OCI-LY3 (cell line): ENCODE results near the gene CHRDL2.

ENCODE experiments used
- H2AFZ ChIP-seq: fragments of 200-600, 300-600 bp; shearing (Covaris generic); 2 replicates; pipeline ENCODE4 v1.6.0; 2014; ENCODE audit warnings: antibody characterized with exemption, low read depth, low read length
- H3K27ac ChIP-seq: fragments of 200-600, 300-600 bp; sonication (generic); 2 replicates; pipeline ENCODE4 v1.5.1; 2014; ENCODE audit warnings: mild to moderate bottlenecking, low read length, moderate library complexity, mixed read lengths
- H3K27me3 ChIP-seq: fragments of 200-600, 300-600 bp; sonication (generic); 2 replicates; pipeline ENCODE4 v1.6.1; 2014; ENCODE audit warnings: low read depth, low read length, mixed read lengths
- H3K36me3 ChIP-seq: fragments of 200-600, 300-600 bp; sonication (generic); replicated peaks from 2 replicates; pipeline ENCODE3; 2014; ENCODE audit warnings: low read depth, low read length, mixed read lengths
- H3K4me1 ChIP-seq: fragments of 300-600, 200-600 bp; sonication (generic); 2 replicates; pipeline ENCODE4 v1.6.1; 2014; ENCODE audit warnings: low read length, mixed read lengths
- H3K4me2 ChIP-seq: fragments of 200-600, 300-600 bp; sonication (generic); 2 replicates; pipeline ENCODE4 v1.6.1; 2014; ENCODE audit warnings: low read length, mixed read lengths
- H3K4me3 ChIP-seq: fragments of 300-600, 200-600 bp; sonication (generic); 2 replicates; pipeline ENCODE4 v1.5.1; 2014; ENCODE audit warnings: antibody characterized with exemption, mild to moderate bottlenecking, low read length, moderate library complexity
- H3K79me2 ChIP-seq: fragments of 300-600, 200-600 bp; shearing (Covaris generic); 2 replicates; pipeline ENCODE4 v1.6.1; 2014; ENCODE audit warnings: mild to moderate bottlenecking, low read length, mixed read lengths
- H3K9ac ChIP-seq: fragments of 300-600, 200-600 bp; shearing (Covaris generic); 2 replicates; pipeline ENCODE4 v1.6.0; 2014; ENCODE audit warnings: mild to moderate bottlenecking, low read length, moderate library complexity
- H3K9me3 ChIP-seq: fragments of 200-600, 300-600 bp; shearing (Covaris generic); 2 replicates; pipeline ENCODE4 v1.6.1; 2014; ENCODE audit warnings: low read length, mixed read lengths; ENCODE audit not compliant: insufficient read depth
- H4K20me1 ChIP-seq: fragments of 200-600, 300-600 bp; sonication (generic); 2 replicates; pipeline ENCODE4 v1.6.1; 2016; ENCODE audit warnings: low read length, mixed read lengths; ENCODE audit not compliant: insufficient read depth
- EZH2phosphoT487 ChIP-seq: fragments of 200-600 bp; shearing (Covaris generic); IDR thresholded peaks from 2 replicates; pipeline ENCODE4 v1.6.1; 2018; ENCODE audit warnings: antibody characterized with exemption, mixed run types, low read depth
- TF ChIP-seq, protein P1 (sequence below): fragments of 200-600, 300-600 bp; sonication (generic); IDR thresholded peaks from 2 replicates; pipeline ENCODE4 v1.5.1; 2014; ENCODE audit warnings: antibody characterized with exemption, low read length, low read depth

Gene CHRDL2

DNA sequence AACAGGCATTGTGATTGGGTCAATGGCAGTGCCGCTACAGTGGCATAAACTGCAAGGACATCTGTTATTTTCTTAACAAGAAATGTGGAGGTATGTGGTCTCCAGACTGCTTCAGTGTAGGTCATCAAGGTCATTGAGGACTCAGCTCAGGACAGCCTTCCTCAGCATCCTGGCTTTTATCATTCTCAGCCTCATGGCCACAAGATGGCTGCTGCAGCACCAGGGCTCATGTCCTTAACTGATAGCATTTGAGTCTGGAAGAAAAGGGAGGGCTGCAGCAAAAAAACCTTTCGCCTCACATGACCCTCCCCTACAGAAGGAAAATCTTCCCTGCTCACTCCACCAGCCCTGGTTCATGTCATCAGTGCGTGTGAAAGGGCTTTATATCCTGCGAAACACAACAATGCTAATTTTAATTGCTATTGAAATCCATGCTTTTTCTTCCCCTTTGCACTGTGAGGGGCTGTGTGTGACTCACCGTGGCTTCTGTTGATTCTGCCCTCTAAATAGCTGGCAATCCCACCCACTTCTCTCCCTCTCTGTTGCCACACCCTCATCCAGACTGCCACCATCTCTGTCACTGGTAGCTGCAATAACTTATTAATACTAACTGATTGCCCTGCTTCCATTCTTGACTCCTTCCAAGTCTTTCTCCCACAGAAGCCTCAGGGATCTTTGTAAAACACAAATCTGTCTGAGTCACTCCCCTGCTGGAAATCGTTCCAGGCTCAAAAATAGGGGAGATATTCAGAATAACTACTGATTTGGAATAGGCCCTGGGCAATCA, 43.8 kb downstream of the CHRDL2 start:
- Histone ChIP-seq H3K27ac (no peak overlapping the region), H3K4me1 (peaks cover 8% of the 10 kb centered on the region), H3K36me3 (no peaks in the 10 kb centered on the region), H3K9me3 (no peaks in the 10 kb centered on the region), H3K9ac (no peak overlapping the region), H2AFZ (no peak overlapping the region), H3K79me2 (no peaks in the 10 kb centered on the region), H4K20me1 (no peaks in the 10 kb centered on the region), H3K4me2 (no peak overlapping the region), H3K4me3 (no peak overlapping the region), H3K27me3 (no peaks in the 10 kb centered on the region)
- TF ChIP-seq EZH2phosphoT487, result no peak
- TF ChIP-seq, protein P1, sequence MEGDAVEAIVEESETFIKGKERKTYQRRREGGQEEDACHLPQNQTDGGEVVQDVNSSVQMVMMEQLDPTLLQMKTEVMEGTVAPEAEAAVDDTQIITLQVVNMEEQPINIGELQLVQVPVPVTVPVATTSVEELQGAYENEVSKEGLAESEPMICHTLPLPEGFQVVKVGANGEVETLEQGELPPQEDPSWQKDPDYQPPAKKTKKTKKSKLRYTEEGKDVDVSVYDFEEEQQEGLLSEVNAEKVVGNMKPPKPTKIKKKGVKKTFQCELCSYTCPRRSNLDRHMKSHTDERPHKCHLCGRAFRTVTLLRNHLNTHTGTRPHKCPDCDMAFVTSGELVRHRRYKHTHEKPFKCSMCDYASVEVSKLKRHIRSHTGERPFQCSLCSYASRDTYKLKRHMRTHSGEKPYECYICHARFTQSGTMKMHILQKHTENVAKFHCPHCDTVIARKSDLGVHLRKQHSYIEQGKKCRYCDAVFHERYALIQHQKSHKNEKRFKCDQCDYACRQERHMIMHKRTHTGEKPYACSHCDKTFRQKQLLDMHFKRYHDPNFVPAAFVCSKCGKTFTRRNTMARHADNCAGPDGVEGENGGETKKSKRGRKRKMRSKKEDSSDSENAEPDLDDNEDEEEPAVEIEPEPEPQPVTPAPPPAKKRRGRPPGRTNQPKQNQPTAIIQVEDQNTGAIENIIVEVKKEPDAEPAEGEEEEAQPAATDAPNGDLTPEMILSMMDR, result no peak

DNA sequence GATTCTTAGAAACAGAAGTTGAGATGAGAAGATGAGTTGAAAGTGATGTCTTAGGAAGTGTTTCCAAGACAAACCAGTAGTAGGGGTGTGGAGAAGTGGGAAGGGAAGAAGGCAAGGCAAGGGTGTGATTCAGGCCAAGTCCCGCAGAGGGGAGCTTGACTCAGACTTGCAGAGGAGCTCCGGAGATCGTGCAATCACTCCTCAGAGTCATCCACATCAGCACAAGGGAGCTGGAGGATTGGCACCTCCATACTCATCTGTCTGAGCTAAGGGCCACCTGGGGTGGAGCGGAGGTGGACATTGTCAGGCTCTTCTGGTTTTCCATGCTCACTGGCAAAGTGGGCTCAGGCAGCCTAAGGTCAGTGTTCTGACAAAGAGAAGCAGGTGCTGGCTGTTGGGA, 44.4 kb downstream of the CHRDL2 start:
- H3K9me3 ChIP-seq, result no peaks in the 10 kb centered on the region
- no peak overlapping the region for H2AFZ ChIP-seq
- no peak overlapping the region for H3K4me3 ChIP-seq
- H3K4me2 ChIP-seq, result no peak overlapping the region
- H3K27me3 ChIP-seq, result no peaks in the 10 kb centered on the region
- H4K20me1 ChIP-seq, result no peaks in the 10 kb centered on the region
- TF ChIP-seq EZH2phosphoT487, result no peak
- TF ChIP-seq, protein P1, result no peak
- no peaks in the 10 kb centered on the region for H3K79me2 ChIP-seq
- no peak overlapping the region for H3K9ac ChIP-seq
- no peaks in the 10 kb centered on the region for H3K36me3 ChIP-seq
- H3K27ac ChIP-seq, result no peak overlapping the region
- H3K4me1 ChIP-seq, result peaks cover 8% of the 10 kb centered on the region

- Histone ChIP-seq H3K9me3 (no peaks in the 10 kb centered on the region), H3K4me1 (peaks cover 8% of the 10 kb centered on the region), H3K4me3 (no peak overlapping the region), H4K20me1 (no peaks in the 10 kb centered on the region), H3K36me3 (no peaks in the 10 kb centered on the region), H3K4me2 (no peak overlapping the region), H3K79me2 (no peaks in the 10 kb centered on the region), H3K27ac (no peak overlapping the region), H2AFZ (no peak overlapping the region), H3K27me3 (no peaks in the 10 kb centered on the region), H3K9ac (no peak overlapping the region)
- TF ChIP-seq, protein P1, result no peak
- TF ChIP-seq EZH2phosphoT487, result no peak
Observed at GRCh38 chr11:74685905-74686304, 45.3 kb downstream of the CHRDL2 start.

DNA sequence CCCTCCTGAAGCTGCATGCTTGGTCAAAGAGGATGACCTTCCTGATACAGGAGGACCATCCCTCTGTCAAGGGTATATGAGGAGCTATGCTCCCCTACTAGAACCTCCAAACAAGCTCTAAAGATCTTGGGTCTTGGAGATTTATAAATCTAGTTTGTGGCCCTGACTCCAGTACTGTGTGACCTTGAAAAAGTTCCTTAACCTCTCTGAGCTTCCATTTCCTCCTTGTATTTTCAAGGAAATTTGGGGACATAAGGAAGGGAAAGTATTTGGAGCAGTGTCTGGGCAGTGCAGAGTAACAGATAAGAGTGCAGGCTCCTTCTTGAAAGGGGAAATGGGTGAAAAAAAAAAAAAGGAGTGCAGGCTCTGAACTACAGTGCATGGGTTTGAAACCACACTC, 45.9 kb downstream of the CHRDL2 start:
- no peak for TF ChIP-seq EZH2phosphoT487
- TF ChIP-seq, protein P1, result no peak
- no peak overlapping the region for H3K27ac ChIP-seq

More for the DNA sequence above, 45.9 kb downstream of the CHRDL2 start:
- no peak overlapping the region for H2AFZ ChIP-seq
- H3K79me2 ChIP-seq, result no peaks in the 10 kb centered on the region
- no peaks in the 10 kb centered on the region for H3K27me3 ChIP-seq
- no peaks in the 10 kb centered on the region for H4K20me1 ChIP-seq
- H3K4me3 ChIP-seq, result no peak overlapping the region
- H3K9ac ChIP-seq, result no peak overlapping the region
- no peaks in the 10 kb centered on the region for H3K36me3 ChIP-seq
- H3K4me1 ChIP-seq, result peaks cover 8% of the 10 kb centered on the region
- H3K9me3 ChIP-seq, result no peaks in the 10 kb centered on the region
- H3K4me2 ChIP-seq, result no peak overlapping the region
